ENCODE measurements around the gene JAM3. TPM values are rescaled to one million over a fixed set of nuclear protein-coding genes. Genes with fewer than 3 reads are reported as not detected.

The JAM3 gene
- polyA plus RNA-seq, 1 of the 3 experiments (the other 2 are of a cell fraction) = 56.8 TPM

DNA sequence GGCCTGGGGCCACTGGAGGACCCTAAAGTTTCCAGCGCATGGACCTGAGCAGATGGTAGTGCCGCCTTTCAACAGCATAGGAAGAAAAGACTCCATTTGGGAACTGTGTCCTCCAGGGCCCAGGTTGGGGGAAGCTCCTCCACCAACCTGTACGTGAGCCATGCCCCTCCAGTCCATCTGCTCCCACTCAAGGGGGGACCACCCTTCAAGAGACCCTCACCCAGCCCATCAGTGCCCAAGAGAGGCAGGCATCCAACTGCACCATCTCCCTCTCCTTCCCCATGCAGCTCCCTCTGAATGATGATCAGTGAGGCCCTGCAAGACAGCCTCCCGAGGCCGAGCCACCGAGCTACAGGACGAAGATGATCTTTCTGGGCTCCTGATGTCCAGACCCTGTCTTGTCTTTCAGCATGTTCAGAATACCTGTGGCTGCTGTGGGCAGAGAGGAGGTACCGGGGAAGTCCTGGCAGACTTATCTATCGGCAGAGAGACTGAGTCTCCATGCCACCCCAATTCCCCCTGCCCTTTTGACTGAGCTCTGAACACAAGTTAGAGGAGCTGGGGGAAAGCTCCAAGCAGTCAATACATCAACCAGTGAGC is 25.0 kb upstream of the JAM3 start:
- Histone ChIP-seq H3K27me3 (ENCODE audit: insufficient read depth) (no peaks in the 10 kb centered on the region), H3K4me1 (ENCODE audit: control insufficient read depth in 1 of 2, insufficient read depth in 2 of 2, low read depth in 1 of 2, low read length in 1 of 2) (peaks cover 3 to 46% of the 10 kb centered on the region in 2 experiments; a peak in 2 of 4 replicates), H3K4me2 (no peak overlapping the region), H3K4me3 (ENCODE audit: low read depth in 2 of 2, low read length in 1 of 2) (no peak overlapping the region), H2AFZ (ENCODE audit: low read depth) (no peak overlapping the region), H3K79me2 (ENCODE audit: insufficient read depth) (no peaks in the 10 kb centered on the region), H3K27ac (ENCODE audit: low read depth in 2 of 2, low read length in 1 of 2) (no peak overlapping the region), H3K9me2 (no peaks in the 10 kb centered on the region), H3K9me3 (no peaks in the 10 kb centered on the region), H3F3A (replicated peaks; ENCODE audit: insufficient read depth) (no peaks in the 10 kb centered on the region), H3K9ac (no peak overlapping the region), H3K36me3 (replicated peaks in 1 of 2; ENCODE audit: control insufficient read depth in 1 of 2, insufficient read depth in 2 of 2, low read length in 1 of 2) (no peaks in the 10 kb centered on the region), H4K20me1 (ENCODE audit: insufficient read depth) (no peaks in the 10 kb centered on the region)
- TF ChIP-seq, protein P1, sequence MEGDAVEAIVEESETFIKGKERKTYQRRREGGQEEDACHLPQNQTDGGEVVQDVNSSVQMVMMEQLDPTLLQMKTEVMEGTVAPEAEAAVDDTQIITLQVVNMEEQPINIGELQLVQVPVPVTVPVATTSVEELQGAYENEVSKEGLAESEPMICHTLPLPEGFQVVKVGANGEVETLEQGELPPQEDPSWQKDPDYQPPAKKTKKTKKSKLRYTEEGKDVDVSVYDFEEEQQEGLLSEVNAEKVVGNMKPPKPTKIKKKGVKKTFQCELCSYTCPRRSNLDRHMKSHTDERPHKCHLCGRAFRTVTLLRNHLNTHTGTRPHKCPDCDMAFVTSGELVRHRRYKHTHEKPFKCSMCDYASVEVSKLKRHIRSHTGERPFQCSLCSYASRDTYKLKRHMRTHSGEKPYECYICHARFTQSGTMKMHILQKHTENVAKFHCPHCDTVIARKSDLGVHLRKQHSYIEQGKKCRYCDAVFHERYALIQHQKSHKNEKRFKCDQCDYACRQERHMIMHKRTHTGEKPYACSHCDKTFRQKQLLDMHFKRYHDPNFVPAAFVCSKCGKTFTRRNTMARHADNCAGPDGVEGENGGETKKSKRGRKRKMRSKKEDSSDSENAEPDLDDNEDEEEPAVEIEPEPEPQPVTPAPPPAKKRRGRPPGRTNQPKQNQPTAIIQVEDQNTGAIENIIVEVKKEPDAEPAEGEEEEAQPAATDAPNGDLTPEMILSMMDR (IDR thresholded peaks at IDR 0.05) = no peak
- TF ChIP-seq RFX5 (IDR thresholded peaks at IDR 0.05; ENCODE audit: low read length) (no peak), TAF1 (IDR thresholded peaks at IDR 0.05; ENCODE audit: borderline replicate concordance, low read depth, low read length) (no peak)
- no peak for DNase-seq
- CTCF ChIA-PET = interaction anchor here (0.8 to 17.1 kb wide), 12 partner anchors 10 to 137 kb away, joined by 3 to 293 read pairs (median 5); partner anchors contain the start of gene IGSF9B
- 95% methylated on average over 7 of the region's 9 CpGs for WGBS (ENCODE audit: low lambda C conversion rate)
- POLR2A ChIA-PET = interaction anchor here (1.2 to 2.3 kb wide), 3 partner anchors 10 to 116 kb away, joined by 4 to 20 read pairs (median 7); no protein-coding TSS in a partner anchor

DNA sequence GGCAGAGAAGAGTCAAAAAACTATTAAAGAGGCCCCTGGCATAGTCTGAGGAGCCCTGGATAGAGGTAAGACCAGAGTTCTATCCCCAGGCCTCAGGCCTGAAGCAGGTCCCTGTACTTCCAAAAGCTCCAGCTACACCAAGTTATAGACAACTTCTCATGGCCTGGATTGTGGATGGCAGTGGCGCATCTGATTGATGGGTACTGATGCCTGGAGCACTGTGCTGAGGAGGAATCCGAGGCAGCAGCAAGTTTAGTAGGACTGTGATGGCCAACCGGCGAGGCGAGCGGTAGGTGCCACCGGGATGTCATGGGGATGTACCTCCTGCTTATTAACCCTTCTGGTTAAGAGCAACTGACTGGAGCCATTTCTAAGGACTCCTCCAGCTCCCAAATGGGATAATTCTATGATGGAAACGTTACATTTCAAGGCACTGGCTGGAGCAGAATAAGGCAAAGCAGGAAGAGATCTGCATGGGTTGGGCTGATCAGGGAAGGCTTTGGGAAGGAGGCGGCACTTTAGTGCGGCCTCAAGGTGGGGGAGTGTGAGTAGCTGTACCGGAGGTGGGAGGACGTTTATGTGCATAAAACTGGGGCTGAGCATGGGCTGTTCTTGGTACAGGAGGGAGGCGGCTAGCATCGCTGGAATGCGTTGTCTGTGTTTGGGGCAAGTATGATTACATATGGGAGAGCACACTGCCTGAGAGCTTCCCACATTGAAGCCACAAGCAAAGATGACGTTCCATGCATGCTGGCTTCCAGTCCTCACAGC is 24.2 kb upstream of the JAM3 start:
- H3K4me2 ChIP-seq = no peak overlapping the region
- no peaks in the 10 kb centered on the region for H4K20me1 ChIP-seq (ENCODE audit: insufficient read depth)
- TF ChIP-seq RFX5 (IDR thresholded peaks at IDR 0.05; ENCODE audit: low read length) (no peak), RCOR1 (IDR thresholded peaks at IDR 0.05; ENCODE audit: low read length) (no peak)
- no peaks in the 10 kb centered on the region for H3K9me3 ChIP-seq
- H3K27me3 ChIP-seq (ENCODE audit: insufficient read depth) = no peaks in the 10 kb centered on the region
- no peaks in the 10 kb centered on the region for H3K36me3 ChIP-seq (replicated peaks in 1 of 2; ENCODE audit: control insufficient read depth in 1 of 2, insufficient read depth in 2 of 2, low read length in 1 of 2)
- no peak overlapping the region for H2AFZ ChIP-seq (ENCODE audit: low read depth)
- DNase-seq = no peak
- peaks cover 0 to 39% of the 10 kb centered on the region in 2 experiments; a peak in 2 of 4 replicates for H3K4me1 ChIP-seq (ENCODE audit: control insufficient read depth in 1 of 2, insufficient read depth in 2 of 2, low read depth in 1 of 2, low read length in 1 of 2)
- H3K9me2 ChIP-seq = no peaks in the 10 kb centered on the region
- WGBS (ENCODE audit: low lambda C conversion rate) = 85% methylated on average over 13 of the region's 16 CpGs
- H3K4me3 ChIP-seq (ENCODE audit: low read depth in 2 of 2, low read length in 1 of 2) = no peak overlapping the region
- ChIA-PET CTCF (interaction anchor here (0.7 to 17.1 kb wide), 26 partner anchors 10 to 209 kb away, joined by 3 to 293 read pairs (median 5); partner anchors contain the start of gene IGSF9B), POLR2A (interaction anchor here (1.2 to 2.3 kb wide), 5 partner anchors 11 to 117 kb away, joined by 3 to 20 read pairs (median 7); no protein-coding TSS in a partner anchor)
- no peak overlapping the region for H3K27ac ChIP-seq (ENCODE audit: low read depth in 2 of 2, low read length in 1 of 2)
- H3K79me2 ChIP-seq (ENCODE audit: insufficient read depth) = no peaks in the 10 kb centered on the region
- H3K9ac ChIP-seq = no peak overlapping the region
- H3F3A ChIP-seq (replicated peaks; ENCODE audit: insufficient read depth) = no peaks in the 10 kb centered on the region
